Endometrium (tissue), 2 donors: ENCODE measurements around the gene FAM131B.

Experiments used
- FAIRE-seq: peaks from 2 replicates; lab custom pipeline; 2012; peaks lifted over from hg19 to GRCh38; lab: Jason Lieb, UNC
- donor health status: control.
- donor health status: control.

Gene FAM131B

DNA sequence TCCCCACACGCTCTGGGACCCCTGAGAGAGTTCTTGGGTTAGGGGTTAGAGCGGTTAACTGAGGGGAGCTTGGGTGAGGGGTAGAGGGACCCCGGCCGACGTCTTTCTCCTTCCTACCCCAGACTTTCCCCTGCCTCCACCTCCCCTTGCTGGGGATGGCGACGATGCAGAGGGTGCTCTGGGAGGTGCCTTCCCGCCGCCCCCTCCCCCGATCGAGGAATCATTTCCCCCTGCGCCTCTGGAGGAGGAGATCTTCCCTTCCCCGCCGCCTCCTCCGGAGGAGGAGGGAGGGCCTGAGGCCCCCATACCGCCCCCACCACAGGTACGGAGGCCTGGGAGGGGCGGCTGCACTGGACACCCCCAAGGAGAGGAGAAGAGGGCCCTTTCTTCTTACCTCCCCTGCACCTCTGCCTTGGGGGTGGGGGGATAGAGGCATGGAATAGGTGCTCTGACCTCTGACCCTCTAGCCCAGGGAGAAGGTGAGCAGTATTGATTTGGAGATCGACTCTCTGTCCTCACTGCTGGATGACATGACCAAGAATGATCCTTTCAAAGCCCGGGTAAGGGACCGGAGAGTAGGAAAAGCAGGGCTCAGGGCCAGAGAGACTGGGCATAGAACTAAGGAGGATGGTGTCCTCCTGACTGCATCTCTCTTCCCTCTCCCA, 19.7 kb upstream of the FAM131B start:
- no peak for FAIRE-seq

DNA sequence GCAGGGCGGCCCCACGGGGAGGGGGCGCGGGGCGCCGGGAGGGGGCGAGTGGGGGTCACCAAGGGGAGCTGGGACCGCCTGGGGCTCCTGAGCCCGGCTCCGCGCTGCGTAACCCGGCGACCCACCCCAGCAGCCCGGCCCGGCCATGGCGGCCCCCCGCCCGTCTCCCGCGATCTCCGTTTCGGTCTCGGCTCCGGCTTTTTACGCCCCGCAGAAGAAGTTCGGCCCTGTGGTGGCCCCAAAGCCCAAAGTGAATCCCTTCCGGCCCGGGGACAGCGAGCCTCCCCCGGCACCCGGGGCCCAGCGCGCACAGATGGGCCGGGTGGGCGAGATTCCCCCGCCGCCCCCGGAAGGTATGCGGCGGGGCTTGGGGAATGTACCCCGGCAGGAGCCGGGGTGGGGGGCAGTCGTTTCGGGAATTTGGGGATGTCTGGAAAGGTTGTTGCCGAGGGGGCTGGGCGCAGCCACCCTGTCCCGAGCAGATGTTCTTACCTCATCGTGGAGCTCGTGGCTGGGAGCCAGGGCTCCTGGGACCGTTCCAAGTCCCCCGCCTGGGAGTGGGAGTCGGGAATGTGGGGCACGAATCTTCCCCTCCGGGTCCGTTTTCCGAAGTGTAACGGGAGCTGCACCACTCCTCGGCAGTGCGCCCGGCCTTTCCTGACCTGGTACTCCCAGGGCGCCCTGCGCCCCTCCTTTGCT, 19.1 kb upstream of the FAM131B start:
- FAIRE-seq: no peak

DNA sequence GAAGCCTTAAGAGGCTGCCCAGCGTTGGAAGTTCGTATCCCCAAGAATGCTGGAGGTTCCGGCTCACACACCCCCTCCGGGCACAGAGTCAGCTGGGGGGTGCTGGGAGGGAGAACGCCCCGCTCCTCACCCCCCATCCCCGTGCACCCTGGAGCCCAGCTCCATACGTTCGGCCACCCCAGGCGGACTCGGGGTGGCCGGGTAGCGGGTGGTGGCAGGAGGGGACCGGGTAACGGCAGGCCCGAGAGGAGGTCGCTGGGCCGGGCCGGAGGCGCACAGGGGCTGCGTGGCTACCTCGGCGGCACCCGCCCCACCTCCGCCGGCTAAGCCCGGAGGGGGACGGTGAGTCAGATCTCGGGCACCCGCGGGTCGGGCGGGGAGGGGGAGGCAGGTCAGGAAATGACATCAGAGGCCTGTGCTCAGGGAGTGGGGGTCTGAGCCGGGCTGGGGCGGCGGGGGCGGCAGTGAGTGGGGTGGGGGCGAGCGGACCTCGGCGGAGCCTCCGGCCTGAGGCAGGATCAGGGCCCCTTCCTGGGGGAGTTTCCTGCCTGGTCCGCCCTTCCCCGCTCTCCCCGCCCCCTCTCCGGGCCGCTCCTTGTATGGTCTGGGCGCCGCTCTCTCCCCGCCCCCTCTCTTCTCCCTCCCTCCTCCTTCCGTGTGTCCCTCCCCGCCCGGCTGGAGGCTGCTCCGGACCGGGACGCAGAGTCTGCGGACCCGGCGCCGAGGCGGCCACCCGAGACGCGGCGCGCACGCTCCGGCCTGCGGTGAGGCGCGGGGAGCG, 18.3 kb upstream of the FAM131B start, which contains the start of gene ZYX:
Gene ZYX (plus strand): TSS at position 700 of the 781 bp plus-strand sequence. CDS start 227 bp downstream, outside the sequence.
- no peak for FAIRE-seq

DNA sequence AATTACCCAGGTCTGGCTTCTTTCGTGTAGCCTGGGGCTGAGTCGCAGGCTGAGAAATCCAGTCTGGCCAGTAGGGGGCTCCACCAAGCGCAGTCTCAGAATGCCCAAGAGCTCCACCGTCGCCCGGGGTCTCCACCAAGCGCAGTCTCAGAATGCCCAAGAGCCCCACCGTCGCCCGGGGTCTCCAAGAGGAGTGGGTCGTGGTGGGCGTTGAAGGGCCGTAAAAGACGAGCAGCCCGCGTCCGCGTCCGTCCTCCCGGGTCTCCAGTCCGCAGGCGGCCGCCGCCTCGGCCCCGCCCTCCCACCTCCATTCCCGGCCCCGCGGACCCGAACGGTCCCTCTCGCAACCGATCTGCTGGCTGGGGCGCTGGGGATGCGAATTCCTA, 17.7 kb upstream of the FAM131B start:
- FAIRE-seq: no peak

DNA sequence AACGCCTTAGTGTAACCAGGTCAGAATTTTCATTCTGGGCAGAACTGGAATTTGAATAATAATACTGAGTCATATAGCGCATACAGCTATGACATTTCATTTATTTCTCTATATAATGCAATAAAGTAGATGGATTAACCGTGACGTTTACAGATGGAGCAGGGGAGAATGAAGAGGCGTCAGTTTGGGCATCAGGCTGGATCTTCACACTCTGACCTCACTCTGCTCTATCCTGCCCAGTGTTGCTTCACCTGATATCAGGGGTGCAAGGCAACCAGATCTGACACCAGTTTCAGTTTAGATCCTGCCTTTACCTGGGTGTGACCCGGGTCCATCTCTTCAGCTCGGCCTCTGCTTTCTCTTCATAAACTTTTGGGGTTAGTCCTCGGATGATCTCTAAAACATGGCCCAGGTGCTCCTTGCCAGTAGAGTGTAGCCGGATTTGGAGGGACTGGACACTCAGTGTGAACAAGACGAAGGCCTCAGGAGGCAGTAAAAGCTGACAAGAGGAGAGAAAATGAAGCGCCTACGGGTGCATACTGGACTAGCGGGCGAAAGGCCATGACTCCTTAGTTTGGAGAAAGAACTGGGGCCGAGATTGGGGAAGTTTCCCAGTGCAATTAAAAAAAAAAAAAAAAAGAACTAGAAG, 17.2 kb upstream of the FAM131B start:
- FAIRE-seq: no peak

DNA sequence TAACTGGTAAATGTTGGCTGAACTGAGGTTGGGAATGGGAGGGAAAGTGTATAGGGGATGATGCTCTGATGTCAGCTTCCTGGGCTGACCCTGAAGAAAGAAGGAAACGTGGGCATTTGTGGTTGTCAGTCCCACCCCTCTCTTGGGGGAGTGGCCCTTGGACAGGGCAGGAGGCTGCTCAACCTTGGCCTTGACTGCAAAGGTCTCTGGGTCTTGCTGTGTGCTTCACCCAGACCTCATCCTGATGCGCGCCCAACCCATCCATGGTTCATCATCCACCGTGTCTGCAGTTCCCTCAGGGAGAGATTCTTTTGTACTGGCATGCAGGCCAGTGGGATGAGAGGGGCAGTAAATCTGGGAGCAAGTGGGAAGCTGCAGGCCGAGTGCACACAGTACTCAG, 13.9 kb upstream of the FAM131B start:
- no peak for FAIRE-seq

DNA sequence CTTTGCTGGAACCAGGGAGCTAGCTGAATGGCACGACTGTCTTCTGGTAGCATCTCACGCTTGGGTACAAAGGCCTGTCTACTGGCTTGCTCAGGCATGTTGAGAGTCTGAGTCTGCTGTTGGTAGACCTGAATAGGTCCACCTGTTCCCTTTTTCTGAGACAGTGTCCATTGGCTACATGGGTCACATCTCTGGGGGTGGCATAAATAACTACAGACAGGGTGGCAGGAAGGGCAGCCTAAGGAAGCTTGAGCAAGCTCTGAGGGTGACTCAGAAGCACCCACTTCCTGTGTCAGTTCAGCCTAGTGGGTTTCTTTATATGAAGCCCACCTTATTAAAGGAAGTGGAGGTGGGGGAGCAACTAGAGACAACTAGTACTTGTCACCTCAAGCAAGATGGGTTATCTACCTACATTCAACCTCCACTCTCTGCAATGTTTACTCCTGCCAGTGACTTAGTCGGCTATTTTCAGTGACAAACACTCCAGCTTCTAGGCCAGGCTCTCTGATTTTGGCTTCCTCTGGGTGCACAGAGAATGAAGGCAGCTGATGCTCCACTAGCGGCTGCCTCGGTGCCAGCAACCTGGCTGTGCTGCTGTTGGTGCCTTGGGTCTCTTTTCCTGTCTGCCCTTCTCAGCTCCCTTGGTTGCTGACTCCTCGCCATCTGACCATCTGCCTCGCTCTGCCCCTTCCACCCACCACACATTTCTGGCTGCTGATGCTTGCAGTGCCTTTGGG, 13.0 kb upstream of the FAM131B start:
- FAIRE-seq: no peak

DNA sequence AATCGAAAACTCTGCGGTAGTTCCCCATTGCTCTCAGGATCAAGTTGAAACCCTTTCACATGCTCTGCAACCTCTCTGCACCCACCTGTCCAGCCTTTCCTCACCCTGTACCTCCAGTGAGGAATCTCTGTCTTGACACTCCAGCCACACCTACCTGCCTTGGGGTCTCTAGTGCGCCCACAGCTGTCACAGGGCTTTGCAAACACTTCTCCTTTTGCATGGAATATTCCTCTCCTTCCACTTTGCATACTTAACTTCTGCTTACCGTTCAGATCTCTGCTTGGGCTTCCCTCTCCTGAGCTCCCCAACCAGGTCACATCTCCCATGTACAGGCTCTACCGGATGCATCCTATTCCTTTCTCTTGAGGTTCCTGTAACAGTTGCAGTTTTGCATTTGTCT, 12.0 kb upstream of the FAM131B start:
- FAIRE-seq: no peak

DNA sequence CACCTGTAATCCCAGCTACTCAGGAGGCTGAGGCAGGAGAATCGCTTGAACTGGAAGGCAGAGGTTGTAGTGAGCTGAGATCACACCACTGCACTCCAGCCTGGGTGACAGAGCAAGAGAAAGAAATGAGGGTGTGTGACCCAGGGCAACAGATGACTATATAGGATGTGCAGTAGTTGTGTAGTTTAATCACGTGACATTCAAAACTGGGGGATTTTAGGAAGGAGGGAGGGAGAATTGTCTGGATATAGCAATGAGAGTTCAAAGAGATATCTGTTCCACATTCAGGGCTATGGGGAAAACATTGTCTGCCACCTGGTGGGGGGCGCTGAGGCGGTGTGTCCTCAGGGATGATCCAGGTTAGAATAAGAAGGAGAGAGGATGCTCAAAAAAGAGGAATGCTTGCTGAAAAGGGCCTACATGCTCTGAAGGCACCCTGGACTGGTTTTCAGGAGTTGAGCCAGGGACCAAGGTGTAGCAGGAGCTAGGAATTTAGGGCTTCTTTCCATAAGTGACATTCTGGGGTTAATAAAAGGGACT, 10.8 kb upstream of the FAM131B start:
- FAIRE-seq: no peak

DNA sequence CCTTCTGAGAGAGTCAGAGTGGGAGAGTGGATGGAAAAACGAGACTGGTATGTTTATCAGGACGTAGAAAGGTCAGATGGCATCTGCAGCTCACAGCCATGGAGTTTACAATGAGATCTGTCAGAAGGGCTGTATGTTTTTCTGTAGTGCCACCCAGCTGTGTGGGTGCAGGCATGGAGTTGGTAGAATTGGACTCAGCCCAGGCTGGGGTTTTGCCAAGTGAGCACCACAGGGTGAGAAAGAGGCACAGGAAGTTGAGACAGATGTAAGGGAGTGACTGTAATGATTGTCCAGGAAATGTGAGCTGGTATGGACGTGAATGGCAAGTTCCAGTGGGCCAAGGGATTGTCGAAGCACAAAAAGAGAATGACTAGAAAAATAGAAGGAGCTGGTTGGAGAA, 9.6 kb upstream of the FAM131B start:
- FAIRE-seq: no peak

DNA sequence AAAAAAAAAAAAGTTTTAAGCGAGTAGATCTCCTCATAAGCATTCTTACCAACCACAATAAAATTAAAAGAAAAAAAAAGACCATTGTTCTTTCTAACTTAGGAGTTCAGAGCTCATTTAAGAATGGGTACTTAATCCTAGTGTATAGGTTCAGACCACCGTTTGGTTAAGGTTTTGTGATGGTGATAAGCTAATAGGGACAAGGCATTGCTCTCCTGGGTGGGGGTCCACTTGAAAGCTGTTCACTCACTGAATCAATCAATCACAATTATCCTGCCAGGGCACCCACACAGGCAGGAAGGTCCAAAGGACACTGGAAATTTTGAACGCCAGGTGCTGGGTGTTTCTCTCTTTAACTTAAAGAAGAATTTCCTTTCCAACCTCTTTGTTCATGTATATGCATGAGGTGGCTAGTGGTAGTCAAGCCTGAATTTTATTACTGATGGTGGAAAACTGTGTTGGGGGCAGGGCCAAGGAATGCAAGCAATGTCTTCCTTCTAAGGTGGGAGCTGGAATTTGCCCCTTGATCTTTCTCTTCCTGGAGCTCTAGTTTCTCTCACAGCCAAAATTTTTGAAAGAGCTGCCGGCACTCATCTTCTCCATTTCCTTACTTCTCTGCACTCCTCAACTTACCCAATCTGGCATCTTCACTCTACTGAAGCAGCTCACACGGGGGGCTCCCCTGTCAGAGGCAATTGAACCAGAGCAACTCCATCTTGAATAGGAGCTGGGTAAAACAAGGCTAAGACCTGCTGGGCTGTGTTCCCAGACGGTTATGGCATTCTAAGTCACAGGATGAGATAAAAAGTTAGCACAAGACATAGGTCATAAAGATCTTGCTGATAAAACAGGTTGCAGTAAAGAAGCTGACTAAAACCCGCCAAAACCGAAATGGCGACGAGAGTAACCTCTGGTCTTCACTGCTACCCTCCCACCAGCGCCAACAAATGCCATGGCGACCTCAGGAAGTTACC, 7.5 kb upstream of the FAM131B start:
- no peak for FAIRE-seq

DNA sequence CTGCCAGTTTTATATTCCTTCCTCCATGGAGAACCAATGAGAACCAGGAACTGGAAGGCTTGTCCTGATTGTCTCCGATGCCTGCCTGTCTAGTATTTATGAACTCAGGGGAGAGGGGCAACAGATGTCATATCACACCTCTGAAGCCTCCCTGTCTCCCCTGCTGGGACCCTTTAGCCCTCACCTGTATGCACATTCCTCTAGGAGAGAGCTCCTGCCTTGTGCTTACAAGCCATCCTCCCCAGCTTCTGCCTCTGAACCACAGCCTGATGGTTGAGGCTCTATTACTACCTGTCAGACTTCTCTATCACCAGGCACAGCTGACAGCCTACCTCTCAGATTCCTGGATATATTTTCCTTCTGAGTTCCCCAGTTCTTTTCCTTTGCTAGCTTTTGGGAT, 5.9 kb upstream of the FAM131B start:
- no peak for FAIRE-seq

DNA sequence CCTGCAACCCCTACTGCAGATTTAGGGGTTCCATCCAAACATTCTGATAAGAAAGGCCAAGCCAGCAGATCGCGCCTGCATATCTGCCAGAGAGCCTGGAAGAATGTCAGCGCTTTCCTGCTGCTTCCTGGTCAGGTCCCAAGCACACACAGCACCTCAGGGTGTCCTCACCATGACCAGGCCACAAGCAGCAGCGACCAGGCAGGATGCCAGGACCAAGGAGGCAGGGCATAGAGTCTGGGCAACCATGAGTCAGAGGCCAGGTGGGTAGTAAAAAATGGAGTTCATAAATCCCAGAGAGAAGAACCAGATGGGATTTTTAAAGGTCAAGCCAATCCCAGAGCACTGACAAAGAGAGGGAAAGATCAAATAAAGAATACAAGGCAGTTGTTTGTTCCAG, 5.5 kb upstream of the FAM131B start:
- FAIRE-seq: no peak

DNA sequence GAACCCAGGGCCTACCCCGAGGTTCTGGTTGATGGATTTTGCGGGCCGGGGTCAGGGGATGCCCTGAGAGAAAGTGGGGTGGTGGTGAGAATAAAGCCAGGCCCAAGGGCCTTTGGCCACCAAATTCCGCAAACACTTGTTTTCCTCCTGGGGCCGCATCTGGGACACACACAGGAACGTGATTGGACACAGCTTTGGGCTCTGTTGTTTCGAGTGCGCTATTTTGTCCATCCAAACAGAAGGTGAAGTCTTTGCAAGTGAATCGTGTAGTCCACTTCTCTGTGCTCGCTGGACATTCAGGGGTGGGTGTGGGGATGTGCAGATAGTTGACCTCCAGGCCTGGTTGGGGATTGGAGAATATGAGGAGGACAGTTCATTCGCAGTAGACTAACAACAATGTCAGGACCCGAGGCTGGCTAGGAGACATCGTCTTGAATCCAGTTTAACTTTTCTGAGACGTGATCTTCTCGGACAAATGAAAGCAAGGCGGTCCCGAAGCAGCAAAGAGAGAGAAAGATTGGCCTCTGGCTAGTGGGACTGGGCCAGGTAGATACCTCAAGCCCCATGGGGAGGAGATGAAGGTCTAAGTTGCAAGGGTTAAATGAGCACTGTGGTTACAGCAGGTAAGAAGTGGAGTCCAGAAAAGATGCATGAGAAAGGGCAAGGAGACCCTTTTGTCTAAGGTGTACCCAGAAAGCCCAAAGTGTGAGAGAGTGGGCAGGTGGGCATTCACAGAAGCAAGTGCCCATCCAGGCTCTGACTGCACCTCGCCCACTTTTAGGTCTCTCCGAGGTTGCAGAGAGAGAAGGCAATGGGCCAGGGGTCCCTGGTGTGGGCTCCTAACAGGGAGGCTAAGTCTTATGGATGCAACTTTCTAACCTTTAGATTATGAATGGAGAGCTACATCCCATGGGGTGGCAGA, 764 bp upstream of the FAM131B start:
- FAIRE-seq: no peak

DNA sequence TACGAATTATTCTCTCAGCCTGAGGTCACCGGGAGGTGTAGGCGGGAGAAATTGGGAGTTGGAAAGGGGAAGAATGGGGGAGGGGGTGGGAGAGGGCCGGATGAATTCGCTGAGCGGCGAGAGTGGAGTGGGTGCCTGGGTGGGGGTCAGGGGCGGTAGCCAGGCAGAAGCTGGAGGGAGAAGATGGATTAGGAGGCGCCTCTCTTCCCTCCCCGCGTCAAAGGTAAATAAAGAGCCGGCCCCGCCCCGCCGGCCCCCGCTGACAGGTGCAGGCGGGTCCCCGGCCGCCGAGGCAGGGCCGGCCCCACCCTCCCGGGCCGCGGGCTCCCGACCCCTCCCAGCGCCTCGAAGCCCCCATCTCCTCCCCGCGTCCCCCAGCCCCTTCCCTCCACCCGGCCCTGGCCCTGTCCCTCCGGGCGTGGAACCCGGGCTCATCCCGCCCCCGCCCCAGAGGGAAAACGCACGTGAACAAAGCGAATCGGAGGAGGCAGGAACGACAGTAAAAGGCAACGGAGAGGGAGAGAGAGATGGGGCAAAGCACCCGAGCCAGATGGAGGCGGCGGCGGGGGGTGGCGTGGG, 872 bp downstream of the FAM131B start:
- no peak for FAIRE-seq

DNA sequence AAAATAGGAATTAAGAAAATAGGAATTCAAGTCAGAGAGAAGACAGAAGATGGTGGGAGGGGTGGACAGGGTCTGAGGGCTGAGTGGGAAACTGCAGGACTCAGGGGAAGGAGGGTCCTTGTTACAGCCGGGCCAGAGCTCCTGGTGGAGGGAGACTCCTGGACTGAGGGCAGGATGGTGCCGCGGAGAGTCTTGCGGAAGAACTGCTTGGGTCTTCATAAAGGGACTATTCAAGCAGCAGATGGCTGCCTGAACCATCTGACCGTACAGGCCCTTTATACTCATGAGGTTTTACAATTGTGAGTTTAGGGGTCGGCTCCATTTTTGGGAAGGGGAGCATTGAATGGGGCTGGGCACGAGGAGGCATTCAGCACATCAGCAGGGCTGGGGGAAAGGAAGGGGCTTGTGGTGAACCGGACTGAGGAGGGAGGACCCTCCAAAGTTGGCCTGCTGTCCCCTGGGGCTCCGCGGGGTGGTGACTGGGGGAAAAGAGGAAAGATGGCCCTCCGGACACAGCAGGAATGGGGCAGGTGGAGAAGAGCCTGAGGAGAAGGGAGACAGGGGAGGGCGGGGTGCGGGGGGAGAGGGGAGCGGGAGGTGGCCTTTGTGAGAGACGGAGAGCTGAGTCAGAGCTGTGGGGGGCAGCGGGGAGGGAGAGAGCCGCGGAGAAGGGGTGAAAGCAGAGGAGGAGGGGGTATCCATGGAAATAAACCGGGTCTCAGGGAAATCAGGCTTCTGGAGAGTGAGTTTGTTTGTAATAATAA, 1.5 kb downstream of the FAM131B start:
- FAIRE-seq: no peak

DNA sequence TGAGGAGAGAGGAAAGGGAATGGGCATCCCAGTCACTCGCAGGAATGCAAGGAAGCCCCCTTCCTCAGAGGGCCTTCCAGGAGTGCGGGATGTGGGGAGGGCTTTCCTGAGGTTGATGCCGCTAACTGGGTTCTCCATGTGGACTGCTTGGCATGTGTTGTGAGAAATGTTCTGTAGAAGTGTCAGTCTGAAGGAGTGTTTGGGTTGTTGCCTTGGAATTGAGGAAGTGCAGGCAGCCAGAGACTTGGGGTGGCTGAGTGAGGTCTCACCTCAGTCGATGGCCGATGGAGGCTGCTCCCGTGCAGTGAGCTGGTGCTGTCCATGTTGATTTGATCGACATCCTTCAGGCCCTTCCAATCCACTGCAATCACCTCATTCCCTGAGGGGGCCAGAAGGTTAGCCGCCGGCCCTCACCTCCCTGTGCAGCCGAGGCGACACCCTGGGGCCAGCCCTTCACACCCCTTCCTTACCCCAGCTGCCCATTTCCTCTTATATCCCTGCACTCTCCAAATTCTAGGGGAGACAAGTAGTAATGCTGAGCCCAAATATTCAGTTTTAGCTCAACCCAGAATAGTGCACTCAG, 2.7 kb downstream of the FAM131B start:
- no peak for FAIRE-seq

DNA sequence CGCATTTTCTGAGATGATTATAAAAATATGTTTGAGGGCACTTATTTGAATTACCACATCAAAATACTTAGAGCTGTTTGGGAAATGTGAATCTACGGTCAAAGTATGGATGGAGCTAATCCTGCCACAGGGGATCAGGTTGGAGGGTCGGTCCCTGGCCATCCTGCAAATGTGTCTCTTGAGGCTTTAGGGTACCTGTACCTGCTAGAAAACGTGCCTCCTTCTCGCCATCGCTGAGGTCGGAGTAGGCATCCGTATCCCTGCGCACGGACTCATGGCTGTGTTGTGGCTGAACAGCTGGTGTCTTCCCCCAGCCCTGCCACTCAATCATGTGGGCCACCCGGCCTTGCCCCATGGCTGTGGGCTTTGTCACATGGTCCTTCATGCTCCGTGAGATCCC, 3.9 kb downstream of the FAM131B start:
- FAIRE-seq: no peak
